HG02588 (cell line): ENCODE data around the gene ALOX5.

Experiments used
- ATAC-seq: cut with Tn5 transposase; IDR thresholded peaks from one replicate; pipeline ENCODE4 v1.9.1; 2021; ENCODE audit warnings: mild to moderate bottlenecking, moderate library complexity; ENCODE audit not compliant: unreplicated experiment

The ALOX5 gene

GRCh38 chr10:45422866-45423659 is 49.0 kb downstream of the ALOX5 start:
- no peak for ATAC-seq

- ATAC-seq: no peak
Observed at GRCh38 chr10:45423976-45424499, 50.0 kb downstream of the ALOX5 start.

- no peak for ATAC-seq
Observed at GRCh38 chr10:45424668-45425404, 50.8 kb downstream of the ALOX5 start.

- no peak for ATAC-seq
Observed at GRCh38 chr10:45425621-45426563, 51.9 kb downstream of the ALOX5 start.

- no peak for ATAC-seq
Observed at GRCh38 chr10:45427262-45427969, 53.4 kb downstream of the ALOX5 start.

DNA sequence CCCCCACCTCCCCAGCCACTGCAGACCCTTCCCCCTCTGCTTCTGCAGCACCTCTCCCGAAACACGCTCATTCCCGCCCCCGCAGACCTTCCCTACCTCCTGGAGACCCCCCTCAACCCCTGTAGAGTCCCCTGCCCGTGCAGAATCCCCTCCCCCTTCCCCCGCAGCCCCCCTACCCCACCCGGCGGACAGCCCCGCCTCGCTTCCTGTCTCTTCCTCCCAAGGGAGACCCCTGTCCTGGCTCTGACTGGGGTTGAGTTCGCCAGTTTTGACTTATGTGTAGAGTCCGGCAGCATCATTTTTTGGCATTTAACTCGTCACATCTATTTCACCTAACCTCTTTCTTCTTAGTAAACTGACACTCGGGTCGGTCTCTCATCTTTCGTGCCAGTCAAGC is 54.0 kb downstream of the ALOX5 start:
- no peak for ATAC-seq

GRCh38 chr10:45428611-45429510 is 54.8 kb downstream of the ALOX5 start:
- ATAC-seq: no peak

DNA sequence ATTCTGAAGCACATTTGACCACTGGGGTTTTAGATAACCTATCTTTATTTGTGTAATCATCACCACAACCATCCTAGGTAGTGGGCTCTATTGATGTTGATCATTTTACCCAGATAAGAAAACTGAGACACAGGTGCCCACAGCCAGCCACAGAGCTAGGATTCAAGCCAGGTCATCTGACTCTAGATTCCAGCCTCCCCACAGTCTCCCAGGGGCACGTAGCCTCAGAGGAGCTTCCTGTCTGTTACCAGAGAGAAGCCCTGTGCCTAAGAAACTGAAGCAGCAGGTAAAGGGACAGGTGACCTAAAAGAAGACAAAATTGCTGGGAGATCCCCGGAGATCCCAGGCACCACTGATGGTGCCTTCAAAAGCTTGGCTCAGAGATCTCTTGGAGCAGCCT is 55.8 kb downstream of the ALOX5 start:
- ATAC-seq: no peak

DNA sequence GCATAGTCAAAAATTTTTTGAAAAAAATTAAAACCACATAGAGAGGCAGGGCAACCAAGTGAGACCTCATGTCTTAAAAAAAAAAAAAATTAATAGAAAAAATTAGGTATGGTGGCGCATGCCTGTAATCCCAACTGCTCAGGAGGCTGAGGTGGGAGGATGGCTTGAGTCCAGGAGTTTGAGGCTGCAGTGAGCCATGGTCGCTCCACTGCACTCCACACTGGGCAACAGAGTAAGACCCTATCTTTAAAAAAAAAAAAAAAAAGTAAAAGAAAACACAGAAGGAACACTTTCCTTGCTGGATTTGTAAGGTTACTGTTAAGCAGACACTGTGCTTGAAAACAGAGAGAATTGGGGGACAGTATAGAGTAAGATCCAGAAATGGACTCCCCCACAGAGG is 58.1 kb downstream of the ALOX5 start:
- no peak for ATAC-seq

DNA sequence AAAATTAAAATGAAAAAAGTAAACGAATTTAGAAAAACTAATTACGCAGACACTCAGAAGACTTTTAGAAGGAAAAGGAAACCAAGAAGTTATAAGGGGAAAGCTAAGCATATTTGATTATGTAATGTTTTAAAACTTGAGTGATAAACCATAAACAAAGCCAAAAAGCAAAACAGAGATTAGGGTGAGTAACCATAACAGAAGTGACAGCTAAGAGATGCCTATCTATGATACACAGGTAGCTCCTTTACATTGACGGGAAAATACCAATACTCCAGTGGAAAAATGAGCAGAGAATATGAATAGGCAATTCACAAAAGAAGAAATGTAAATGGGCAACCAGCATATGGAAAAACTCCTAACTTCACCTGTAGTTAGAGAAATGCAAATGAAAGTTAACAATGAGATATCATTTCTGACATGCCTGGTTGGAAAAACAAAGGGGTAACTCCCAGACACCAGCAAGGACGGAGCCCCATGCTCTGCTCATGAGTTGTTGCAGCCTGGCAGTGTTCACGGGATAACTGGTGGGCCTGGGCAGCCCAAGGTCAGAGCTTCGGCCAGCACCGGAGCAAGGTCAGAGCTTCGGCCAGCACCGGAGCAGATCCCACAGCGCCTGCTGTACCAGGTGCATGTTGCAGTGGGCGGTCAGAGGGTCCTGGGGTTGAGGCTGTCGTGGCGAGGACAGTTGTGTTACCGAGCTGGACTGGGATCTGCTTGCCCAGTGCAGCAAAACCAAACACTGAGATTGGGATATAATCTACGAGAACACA is 58.9 kb downstream of the ALOX5 start:
- no peak for ATAC-seq

GRCh38 chr10:45433716-45434469 is 59.9 kb downstream of the ALOX5 start:
- peak; percentile 93 for ATAC-seq

DNA sequence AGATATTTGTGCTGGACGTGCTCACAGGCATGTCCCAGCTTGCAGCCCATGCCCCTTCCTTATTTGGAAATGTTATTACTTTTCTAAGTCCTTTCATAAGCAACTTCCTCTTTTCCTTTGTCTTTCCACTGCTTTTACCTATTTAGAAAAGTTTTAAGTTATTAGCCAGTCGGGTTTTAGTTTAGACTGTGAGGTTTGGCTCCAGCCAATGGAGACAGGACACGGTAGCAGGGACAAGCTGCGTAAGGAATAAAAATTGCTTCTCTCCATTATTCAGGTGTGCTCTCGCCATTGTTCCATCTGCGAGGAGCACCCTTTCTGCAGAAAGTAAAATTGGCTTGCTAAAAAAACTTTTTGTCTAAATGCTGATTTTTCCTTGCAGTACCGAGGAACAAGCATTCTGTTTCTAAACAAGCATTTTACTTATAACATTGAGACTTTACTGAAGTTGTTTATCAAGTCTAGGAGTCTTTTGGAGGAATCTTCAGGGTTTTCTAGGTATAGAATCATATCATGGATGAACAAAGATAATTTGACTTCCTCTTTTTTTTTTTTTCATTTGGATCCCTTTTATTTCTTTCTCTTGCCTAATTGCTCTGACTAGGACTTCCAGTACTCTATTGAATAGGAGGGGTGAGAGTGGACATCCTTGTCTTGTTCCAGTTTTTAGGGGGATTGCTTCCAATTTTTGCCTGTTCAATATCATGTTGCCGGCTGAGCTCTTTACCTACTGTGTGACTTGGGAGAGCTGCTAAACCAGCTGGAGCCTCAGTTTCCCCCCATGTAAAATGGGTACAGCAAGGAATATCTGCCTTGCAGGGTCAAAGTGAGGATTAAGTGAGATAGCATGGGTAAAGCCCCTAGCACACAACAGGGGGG is 63.8 kb downstream of the ALOX5 start:
- ATAC-seq: no peak

DNA sequence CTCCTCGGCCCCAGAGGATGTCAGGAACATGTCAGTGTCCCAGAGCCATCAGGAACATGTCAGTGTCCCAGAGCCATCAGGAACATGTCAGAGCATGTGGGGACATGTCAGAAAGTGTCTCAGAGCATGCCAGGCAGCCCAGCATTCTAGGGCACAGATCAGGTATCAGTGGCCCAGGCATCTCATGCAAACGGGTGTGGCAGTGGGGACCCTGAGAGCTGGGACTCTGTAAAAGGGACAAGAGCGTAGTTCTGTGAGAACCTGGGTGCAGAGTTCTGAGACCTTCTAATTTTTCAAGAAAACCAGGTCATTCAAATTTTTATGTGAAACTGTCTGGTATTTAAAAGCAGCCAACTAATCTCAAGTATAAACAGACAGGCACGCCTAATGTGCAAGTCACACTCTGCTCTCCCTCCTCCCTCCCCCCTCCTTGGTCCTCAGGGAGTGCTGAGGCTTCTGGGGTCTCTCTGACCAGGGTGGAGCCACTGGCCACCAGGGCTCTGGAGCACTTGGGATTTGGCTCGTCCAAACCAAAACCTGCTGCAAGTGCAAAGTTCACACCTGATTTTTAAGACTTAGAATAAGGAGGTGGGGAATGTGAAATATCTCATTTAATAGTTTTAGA is 64.6 kb downstream of the ALOX5 start:
- no peak for ATAC-seq

DNA sequence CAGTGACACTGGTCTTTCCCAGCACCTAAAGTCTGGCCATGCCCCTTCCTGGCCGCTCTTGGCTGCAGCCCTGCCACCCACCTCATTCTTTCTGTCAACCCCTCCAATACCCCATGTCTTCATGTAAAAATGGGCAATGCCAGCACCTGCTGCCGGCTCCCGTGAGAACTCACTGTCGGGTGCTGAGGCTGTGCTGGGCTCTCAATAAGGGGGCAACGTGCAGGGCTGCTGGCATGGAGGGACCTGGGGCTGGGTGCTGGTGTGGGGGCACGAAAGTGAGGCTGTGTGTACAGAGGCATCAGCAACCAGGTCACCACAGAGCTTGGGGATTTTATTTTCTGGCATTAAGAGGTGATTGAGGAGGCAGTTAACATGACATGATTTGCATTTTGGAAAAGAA is 65.3 kb downstream of the ALOX5 start:
- no peak for ATAC-seq

GRCh38 chr10:45439873-45440272 is 65.9 kb downstream of the ALOX5 start:
- ATAC-seq: no peak

GRCh38 chr10:45440511-45441062 is 66.6 kb downstream of the ALOX5 start:
- ATAC-seq: no peak
